ENCODE data around the gene C9orf57. TPM values are rescaled to one million over a fixed set of nuclear protein-coding genes. Genes with fewer than 3 reads are reported as not detected.

The C9orf57 gene
- total RNA-seq, 4 donors from 2014 or later: not detected

DNA sequence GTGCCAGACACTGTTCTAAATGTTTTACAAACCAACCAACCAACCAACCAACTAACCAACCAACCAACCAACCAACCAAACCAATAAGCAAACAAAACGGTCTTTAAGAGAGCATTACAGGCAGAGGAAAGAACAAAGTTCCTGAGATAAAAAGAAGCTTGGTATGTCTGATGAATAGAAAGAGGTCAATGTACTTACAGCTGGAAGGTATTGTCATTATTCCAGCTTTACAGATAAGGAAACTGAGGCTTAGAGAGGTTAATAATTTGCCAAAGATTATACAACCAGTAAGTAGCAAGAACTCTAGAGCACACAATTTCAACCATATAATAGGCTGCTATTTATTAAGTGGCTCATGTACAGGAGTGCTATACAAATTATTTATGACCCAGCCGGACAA is 29.6 kb downstream of the C9orf57 start:
- 89 to 95% methylated on average over 2 of the region's 2 CpGs for WGBS, 2 donors
- TF ChIP-seq, protein P1, sequence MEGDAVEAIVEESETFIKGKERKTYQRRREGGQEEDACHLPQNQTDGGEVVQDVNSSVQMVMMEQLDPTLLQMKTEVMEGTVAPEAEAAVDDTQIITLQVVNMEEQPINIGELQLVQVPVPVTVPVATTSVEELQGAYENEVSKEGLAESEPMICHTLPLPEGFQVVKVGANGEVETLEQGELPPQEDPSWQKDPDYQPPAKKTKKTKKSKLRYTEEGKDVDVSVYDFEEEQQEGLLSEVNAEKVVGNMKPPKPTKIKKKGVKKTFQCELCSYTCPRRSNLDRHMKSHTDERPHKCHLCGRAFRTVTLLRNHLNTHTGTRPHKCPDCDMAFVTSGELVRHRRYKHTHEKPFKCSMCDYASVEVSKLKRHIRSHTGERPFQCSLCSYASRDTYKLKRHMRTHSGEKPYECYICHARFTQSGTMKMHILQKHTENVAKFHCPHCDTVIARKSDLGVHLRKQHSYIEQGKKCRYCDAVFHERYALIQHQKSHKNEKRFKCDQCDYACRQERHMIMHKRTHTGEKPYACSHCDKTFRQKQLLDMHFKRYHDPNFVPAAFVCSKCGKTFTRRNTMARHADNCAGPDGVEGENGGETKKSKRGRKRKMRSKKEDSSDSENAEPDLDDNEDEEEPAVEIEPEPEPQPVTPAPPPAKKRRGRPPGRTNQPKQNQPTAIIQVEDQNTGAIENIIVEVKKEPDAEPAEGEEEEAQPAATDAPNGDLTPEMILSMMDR (IDR thresholded peaks at IDR 0.05): no peak
- no peak for TF ChIP-seq POLR2A (IDR thresholded peaks at IDR 0.05)
- intact Hi-C loops (cut with DNase I): loop anchor here (10.0 kb wide), 1 partner anchor 794 kb away; no protein-coding TSS in a partner anchor
- H3K4me3 ChIP-seq (replicated peaks in 1 of 3): no peak overlapping the region
- H3K36me3 ChIP-seq: no peaks in the 10 kb centered on the region
- no peaks in the 10 kb centered on the region for H3K4me1 ChIP-seq
- DNase-seq: no peak
- no peaks in the 10 kb centered on the region for H3K9me3 ChIP-seq
- no peak overlapping the region for H3K27ac ChIP-seq
- no peaks in the 10 kb centered on the region for H3K27me3 ChIP-seq

DNA sequence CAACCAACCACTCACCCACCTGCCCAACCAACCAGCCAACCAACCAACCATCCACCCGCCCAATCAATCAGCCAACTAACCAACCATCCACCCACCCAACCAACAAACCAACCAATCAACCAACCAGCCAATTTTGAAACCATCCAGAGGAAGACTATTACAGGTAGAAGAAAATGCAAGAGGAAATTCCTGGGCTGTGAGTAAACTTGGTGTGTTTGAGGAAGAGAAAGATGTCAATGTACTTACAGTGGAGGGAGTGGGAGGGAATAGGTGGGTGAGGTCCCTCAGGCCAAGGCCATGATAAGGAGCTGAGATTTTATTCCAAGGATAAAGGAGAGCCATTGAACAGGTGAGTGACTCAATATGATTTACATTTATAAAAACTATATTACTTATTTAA is 30.4 kb downstream of the C9orf57 start:
- WGBS, 2 donors: 64 to 88% methylated on average over 1 of the region's 1 CpG
- no peak for DNase-seq
- H3K27ac ChIP-seq: no peak overlapping the region
- H3K36me3 ChIP-seq: no peaks in the 10 kb centered on the region
- no peaks in the 10 kb centered on the region for H3K9me3 ChIP-seq
- no peaks in the 10 kb centered on the region for H3K27me3 ChIP-seq
- H3K4me3 ChIP-seq (replicated peaks in 1 of 3): no peak overlapping the region
- intact Hi-C loops (cut with DNase I): loop anchor here (5.0 to 10.0 kb wide), 2 partner anchors 223 to 795 kb away; no protein-coding TSS in a partner anchor
- TF ChIP-seq, protein P1 (IDR thresholded peaks at IDR 0.05): no peak
- TF ChIP-seq POLR2A (IDR thresholded peaks at IDR 0.05): no peak
- H3K4me1 ChIP-seq: no peaks in the 10 kb centered on the region

DNA sequence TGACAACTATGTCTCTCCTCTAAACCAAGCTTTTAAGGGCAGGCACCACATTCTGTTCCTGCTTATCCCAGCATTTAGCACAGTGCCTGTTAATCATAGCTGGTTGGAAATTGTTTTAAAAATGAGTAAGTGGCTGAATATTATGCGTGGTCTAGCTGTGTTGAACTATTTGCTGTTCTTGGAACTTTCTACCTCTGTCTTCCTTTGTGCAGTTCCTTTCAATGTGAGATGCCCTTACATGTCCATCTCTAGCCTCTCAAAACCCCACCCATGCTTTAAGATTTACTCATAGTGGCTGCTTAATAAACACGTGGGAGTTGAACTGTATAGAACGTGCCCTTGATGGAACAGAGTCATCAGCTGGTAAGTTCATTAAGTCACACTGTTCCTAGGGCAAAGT is 34.5 kb downstream of the C9orf57 start:
- no peaks in the 10 kb centered on the region for H3K27me3 ChIP-seq
- no peak overlapping the region for H3K4me3 ChIP-seq (replicated peaks in 1 of 3)
- TF ChIP-seq, protein P1 (IDR thresholded peaks at IDR 0.05): no peak
- no peak for TF ChIP-seq POLR2A (IDR thresholded peaks at IDR 0.05)
- intact Hi-C loops (cut with DNase I): loop anchor here (5.0 kb wide), 1 partner anchor 219 kb away; no protein-coding TSS in a partner anchor
- no peaks in the 10 kb centered on the region for H3K9me3 ChIP-seq
- H3K27ac ChIP-seq: no peak overlapping the region
- WGBS, 2 donors: 60 to 65% methylated on average over 3 of the region's 3 CpGs
- no peaks in the 10 kb centered on the region for H3K4me1 ChIP-seq
- no peaks in the 10 kb centered on the region for H3K36me3 ChIP-seq
- DNase-seq: no peak

DNA sequence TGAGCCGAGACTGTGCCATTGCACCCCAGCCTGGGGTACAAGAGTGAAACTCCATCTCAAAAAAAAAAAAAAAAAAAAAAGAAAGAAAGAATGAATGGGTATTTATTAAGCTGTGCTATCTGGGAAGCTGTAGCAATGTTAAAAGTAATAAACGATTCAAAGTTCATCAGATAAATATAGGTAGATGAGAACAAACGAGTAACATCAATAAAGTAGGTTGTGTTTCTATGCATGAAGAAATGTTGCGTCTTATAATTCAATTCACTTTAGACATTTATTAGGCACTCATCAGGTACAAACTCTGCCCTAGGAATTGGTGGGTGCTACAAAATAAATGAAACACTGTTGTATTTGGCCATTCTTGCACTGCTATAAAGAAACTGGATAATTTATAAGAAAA is 36.8 kb downstream of the C9orf57 start:
- 93 to 94% methylated on average over 4 of the region's 4 CpGs for WGBS, 2 donors
- Histone ChIP-seq H3K27ac (no peak overlapping the region), H3K4me3 (replicated peaks in 1 of 3) (no peak overlapping the region), H3K9me3 (no peaks in the 10 kb centered on the region), H3K36me3 (no peaks in the 10 kb centered on the region), H3K27me3 (no peaks in the 10 kb centered on the region), H3K4me1 (no peaks in the 10 kb centered on the region)
- TF ChIP-seq, protein P1 (IDR thresholded peaks at IDR 0.05): no peak
- no peak for TF ChIP-seq POLR2A (IDR thresholded peaks at IDR 0.05)
- intact Hi-C loops (cut with DNase I): no loop called here
- no peak for DNase-seq

DNA sequence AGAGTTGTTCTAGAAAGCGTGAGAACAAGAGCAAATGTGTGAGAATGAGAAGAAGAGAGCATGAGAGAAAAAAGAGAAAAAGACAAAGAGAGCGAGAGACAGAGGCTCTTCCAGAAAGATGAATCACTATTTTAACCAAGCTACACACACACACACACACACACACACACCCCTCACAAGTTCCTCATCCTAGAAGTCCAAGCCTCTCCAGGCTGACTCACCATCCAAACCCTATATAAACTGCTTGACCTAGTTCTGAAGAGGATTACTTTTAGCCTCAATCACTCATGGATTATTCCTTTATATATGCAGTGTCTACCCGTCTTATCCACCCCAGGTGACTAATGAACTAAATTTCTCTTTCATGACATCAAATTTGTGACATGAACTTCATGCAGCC is 37.6 kb downstream of the C9orf57 start:
- DNase-seq: no peak
- TF ChIP-seq, protein P1 (IDR thresholded peaks at IDR 0.05): no peak
- intact Hi-C loops (cut with DNase I): no loop called here

More for the DNA sequence above, 37.6 kb downstream of the C9orf57 start:
- H3K4me3 ChIP-seq (replicated peaks in 1 of 3): no peak overlapping the region
- no peaks in the 10 kb centered on the region for H3K27me3 ChIP-seq
- H3K36me3 ChIP-seq: no peaks in the 10 kb centered on the region
- no peaks in the 10 kb centered on the region for H3K9me3 ChIP-seq
- 70 to 74% methylated on average over 3 of the region's 3 CpGs for WGBS, 2 donors
- no peaks in the 10 kb centered on the region for H3K4me1 ChIP-seq
- H3K27ac ChIP-seq: no peak overlapping the region

Measured in thyroid gland (tissue), 4 donors.